K562 (cell line): ENCODE measurements around the gene DLX4. TPM values are rescaled to one million over a fixed set of nuclear protein-coding genes. Genes with fewer than 3 reads are reported as not detected.
A peak's percentile ranks its signal among the peaks of the same experiment; 100 is the strongest.

ENCODE experiments used
- CHCHD3 ChIP-seq: fragments of 250-450 bp; sonication (Bioruptor Pico); IDR thresholded peaks from 2 replicates; pipeline ENCODE4 v2.1.2; 2022; ENCODE audit warnings: mild to moderate bottlenecking
- EP400 ChIP-seq: fragments of 450-650 bp; IDR thresholded peaks from 2 replicates; pipeline ENCODE4 v1.6.1; 2017; ENCODE audit warnings: antibody characterized with exemption, mild to moderate bottlenecking, moderate library complexity
- FIP1L1 ChIP-seq: fragments of 200-400 bp; formaldehyde crosslinking; IDR thresholded peaks from 2 replicates; pipeline ENCODE4 v1.6.1; 2018; ENCODE audit warnings: mild to moderate bottlenecking, low read depth, low read length; ENCODE audit not compliant: poor library complexity, severe bottlenecking
- GABPB1 ChIP-seq: sonication (generic); formaldehyde crosslinking; IDR thresholded peaks from 2 replicates; pipeline ENCODE4 v1.8.0; 2022; ENCODE audit warnings: mild to moderate bottlenecking, missing genetic modification reagents
- POLR2G ChIP-seq: fragments of 200-400 bp; formaldehyde crosslinking; IDR thresholded peaks from 2 replicates; pipeline ENCODE4 v1.6.1; 2017; ENCODE audit warnings: low read depth, mild to moderate bottlenecking, antibody characterized with exemption, low read length, moderate library complexity
- ZNF217 ChIP-seq: sonication (generic); formaldehyde crosslinking; IDR thresholded peaks from 2 replicates; pipeline ENCODE4 v1.8.0; 2022; ENCODE audit warnings: mild to moderate bottlenecking, missing genetic modification reagents
- polyA plus RNA-seq, 8 experiments: library from polyadenylated mRNA; depleted of rRNA in 4 of 8; stranded (reverse) in 5 of 8; unstranded in 3 of 8; fragments of >200 nt; fragmentation: Nextera tagmentation in 2 of 8; fragmentation: Illumina TruSeq in 1 of 8; extraction: Ambion mirVana in 2 of 8; extraction: Trizol in 1 of 8; gene quantifications; 2 replicates each; pipeline versions ENCODE4 v1.2.1 to v1.2.3, GENCODE V29; 2011 to 2014; ENCODE audit warnings: inconsistent platforms in 1 of 8, missing spikeins in 1 of 8
- total RNA-seq, 7 experiments: library from RNA; depleted of rRNA in 6 of 7; stranded (reverse); fragments of >200 nt in 6 of 7; fragmentation: Illumina TruSeq in 2 of 7; extraction: Trizol in 2 of 7; gene quantifications; 2 replicates each; pipeline versions ENCODE4 v1.2.1 to v1.2.3, GENCODE V29; 2011 to 2021; ENCODE audit warnings: low replicate concordance in 1 of 7
- TF ChIP-seq, protein P1 (sequence below): fragments of 200-800 bp; sonication (Bioruptor generic); IDR thresholded peaks from 2 replicates; pipeline ENCODE4 v1.6.1; 2017; ENCODE audit warnings: missing genetic modification characterization, missing compliant biosample characterization
- TF ChIP-seq, protein P2 (sequence below), 2 experiments: fragments of 450-650 bp; conservative IDR thresholded peaks; 2 replicates each; pipeline ENCODE4 v1.6.1; 2017; ENCODE audit warnings: mild to moderate bottlenecking in 2 of 2, moderate library complexity in 2 of 2
- TF ChIP-seq, protein P3 (sequence below): fragments of 250-450 bp; sonication (Bioruptor Pico); IDR thresholded peaks from 2 replicates; pipeline ENCODE4 v1.9.0; 2021; ENCODE audit warnings: mild to moderate bottlenecking, inconsistent platforms
- TF ChIP-seq, protein P4 (sequence below), 2 experiments: fragments of 450-650 bp in 1 of 2; sonication (generic) in 1 of 2; formaldehyde crosslinking in 1 of 2; IDR thresholded peaks; 2 replicates each; pipeline versions ENCODE4 v1.7.1 to v1.9.0; 2016 to 2022; ENCODE audit warnings: inconsistent platforms in 1 of 2, mild to moderate bottlenecking in 1 of 2, missing genetic modification reagents in 1 of 2

DLX4 gene
- total and polyA plus RNA-seq, 9 of the 15 experiments (the other 6 are each of a cell fraction or from before 2014, with no cell fraction given) = 0.15 to 2.2 (median 0.58) TPM

DNA sequence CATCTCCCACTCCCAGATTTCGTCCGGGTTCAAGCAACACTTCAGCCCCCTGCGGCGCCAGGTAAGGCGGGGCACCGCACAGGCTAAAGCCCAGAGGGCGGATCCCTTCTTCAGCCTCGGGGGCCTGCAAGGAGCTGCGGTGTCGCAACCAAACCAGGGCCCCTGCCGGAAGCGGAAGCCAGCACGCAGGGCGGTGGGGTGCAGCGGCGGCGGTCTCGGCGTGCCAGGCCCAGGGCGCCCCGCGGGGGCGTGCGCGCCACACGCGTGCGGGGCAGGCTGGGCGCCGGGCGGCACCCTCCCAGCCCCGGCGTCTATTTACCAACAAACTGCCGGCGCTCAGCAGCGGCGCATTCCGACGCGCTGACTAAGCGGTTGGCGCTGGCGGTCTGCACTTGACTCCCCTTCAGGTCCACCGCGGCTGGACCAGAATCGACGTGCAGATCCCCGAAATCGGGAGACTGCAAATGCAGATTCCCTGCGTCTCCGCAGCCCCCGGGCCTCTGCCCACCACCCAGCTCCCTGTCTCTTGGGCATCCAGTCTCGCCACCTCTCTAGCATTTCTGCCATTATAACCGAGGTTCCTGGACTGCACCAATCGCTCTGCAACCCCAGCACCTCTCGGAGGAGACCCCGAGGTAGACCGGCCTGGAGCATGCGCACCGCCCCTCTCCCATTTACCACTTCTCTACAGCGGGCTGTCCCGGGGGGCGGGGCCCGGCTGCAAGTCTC, 421 bp upstream of the DLX4 start (continued):
- TF ChIP-seq ZNF217 (CRISPR knock-in tag) (no peak), GABPB1 (CRISPR knock-in tag) (peak; percentile 78), EP400 (no peak), FIP1L1 (no peak), POLR2G (peak; percentile 68), CHCHD3 (CRISPR knock-in tag) (no peak)
- TF ChIP-seq, protein P1, sequence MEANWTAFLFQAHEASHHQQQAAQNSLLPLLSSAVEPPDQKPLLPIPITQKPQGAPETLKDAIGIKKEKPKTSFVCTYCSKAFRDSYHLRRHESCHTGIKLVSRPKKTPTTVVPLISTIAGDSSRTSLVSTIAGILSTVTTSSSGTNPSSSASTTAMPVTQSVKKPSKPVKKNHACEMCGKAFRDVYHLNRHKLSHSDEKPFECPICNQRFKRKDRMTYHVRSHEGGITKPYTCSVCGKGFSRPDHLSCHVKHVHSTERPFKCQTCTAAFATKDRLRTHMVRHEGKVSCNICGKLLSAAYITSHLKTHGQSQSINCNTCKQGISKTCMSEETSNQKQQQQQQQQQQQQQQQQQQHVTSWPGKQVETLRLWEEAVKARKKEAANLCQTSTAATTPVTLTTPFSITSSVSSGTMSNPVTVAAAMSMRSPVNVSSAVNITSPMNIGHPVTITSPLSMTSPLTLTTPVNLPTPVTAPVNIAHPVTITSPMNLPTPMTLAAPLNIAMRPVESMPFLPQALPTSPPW (CRISPR knock-in tag) = 0 out of 2 replicates have a peak, but pooled peaks have one; percentile 10
- TF ChIP-seq, protein P2, sequence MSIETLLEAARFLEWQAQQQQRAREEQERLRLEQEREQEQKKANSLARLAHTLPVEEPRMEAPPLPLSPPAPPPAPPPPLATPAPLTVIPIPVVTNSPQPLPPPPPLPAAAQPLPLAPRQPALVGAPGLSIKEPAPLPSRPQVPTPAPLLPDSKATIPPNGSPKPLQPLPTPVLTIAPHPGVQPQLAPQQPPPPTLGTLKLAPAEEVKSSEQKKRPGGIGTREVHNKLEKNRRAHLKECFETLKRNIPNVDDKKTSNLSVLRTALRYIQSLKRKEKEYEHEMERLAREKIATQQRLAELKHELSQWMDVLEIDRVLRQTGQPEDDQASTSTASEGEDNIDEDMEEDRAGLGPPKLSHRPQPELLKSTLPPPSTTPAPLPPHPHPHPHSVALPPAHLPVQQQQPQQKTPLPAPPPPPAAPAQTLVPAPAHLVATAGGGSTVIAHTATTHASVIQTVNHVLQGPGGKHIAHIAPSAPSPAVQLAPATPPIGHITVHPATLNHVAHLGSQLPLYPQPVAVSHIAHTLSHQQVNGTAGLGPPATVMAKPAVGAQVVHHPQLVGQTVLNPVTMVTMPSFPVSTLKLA (conservative IDR thresholded peaks at IDR 0.05) = no peak
- TF ChIP-seq, protein P3, sequence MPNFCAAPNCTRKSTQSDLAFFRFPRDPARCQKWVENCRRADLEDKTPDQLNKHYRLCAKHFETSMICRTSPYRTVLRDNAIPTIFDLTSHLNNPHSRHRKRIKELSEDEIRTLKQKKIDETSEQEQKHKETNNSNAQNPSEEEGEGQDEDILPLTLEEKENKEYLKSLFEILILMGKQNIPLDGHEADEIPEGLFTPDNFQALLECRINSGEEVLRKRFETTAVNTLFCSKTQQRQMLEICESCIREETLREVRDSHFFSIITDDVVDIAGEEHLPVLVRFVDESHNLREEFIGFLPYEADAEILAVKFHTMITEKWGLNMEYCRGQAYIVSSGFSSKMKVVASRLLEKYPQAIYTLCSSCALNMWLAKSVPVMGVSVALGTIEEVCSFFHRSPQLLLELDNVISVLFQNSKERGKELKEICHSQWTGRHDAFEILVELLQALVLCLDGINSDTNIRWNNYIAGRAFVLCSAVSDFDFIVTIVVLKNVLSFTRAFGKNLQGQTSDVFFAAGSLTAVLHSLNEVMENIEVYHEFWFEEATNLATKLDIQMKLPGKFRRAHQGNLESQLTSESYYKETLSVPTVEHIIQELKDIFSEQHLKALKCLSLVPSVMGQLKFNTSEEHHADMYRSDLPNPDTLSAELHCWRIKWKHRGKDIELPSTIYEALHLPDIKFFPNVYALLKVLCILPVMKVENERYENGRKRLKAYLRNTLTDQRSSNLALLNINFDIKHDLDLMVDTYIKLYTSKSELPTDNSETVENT (CRISPR knock-in tag) = no peak
- TF ChIP-seq, protein P4, sequence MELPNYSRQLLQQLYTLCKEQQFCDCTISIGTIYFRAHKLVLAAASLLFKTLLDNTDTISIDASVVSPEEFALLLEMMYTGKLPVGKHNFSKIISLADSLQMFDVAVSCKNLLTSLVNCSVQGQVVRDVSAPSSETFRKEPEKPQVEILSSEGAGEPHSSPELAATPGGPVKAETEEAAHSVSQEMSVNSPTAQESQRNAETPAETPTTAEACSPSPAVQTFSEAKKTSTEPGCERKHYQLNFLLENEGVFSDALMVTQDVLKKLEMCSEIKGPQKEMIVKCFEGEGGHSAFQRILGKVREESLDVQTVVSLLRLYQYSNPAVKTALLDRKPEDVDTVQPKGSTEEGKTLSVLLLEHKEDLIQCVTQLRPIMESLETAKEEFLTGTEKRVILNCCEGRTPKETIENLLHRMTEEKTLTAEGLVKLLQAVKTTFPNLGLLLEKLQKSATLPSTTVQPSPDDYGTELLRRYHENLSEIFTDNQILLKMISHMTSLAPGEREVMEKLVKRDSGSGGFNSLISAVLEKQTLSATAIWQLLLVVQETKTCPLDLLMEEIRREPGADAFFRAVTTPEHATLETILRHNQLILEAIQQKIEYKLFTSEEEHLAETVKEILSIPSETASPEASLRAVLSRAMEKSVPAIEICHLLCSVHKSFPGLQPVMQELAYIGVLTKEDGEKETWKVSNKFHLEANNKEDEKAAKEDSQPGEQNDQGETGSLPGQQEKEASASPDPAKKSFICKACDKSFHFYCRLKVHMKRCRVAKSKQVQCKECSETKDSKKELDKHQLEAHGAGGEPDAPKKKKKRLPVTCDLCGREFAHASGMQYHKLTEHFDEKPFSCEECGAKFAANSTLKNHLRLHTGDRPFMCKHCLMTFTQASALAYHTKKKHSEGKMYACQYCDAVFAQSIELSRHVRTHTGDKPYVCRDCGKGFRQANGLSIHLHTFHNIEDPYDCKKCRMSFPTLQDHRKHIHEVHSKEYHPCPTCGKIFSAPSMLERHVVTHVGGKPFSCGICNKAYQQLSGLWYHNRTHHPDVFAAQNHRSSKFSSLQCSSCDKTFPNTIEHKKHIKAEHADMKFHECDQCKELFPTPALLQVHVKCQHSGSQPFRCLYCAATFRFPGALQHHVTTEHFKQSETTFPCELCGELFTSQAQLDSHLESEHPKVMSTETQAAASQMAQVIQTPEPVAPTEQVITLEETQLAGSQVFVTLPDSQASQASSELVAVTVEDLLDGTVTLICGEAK (IDR thresholded peaks at IDR 0.05) = peak; percentile 86
- TF ChIP-seq, protein P4 (CRISPR knock-in tag; IDR thresholded peaks at IDR 0.05) = no peak
